ACC112 (cell line): Measurements from ENCODE around the gene GATA5.

Source experiments
- H2AFZ ChIP-seq: fragments of 200-600 bp; sonication (generic); one replicate; pipeline ENCODE4 v1.6.0; 2017; ENCODE audit warnings: antibody characterized with exemption, low read length; ENCODE audit not compliant: unreplicated experiment
- H3K27ac ChIP-seq: fragments of 200-600 bp; sonication (generic); 2 replicates; pipeline ENCODE4 v1.5.1; 2014; ENCODE audit warnings: low read depth, mild to moderate bottlenecking, antibody characterized with exemption, low read length, moderate library complexity
- H3K27me3 ChIP-seq: fragments of 200-600 bp; sonication (generic); 2 replicates; pipeline ENCODE4 v1.6.1; 2014; ENCODE audit warnings: mild to moderate bottlenecking, antibody characterized with exemption, low read length, moderate library complexity, mixed read lengths; ENCODE audit not compliant: insufficient read depth
- H3K36me3 ChIP-seq: fragments of 200-600 bp; sonication (generic); 2 replicates; pipeline ENCODE4 v1.6.1; 2016; ENCODE audit warnings: mild to moderate bottlenecking, antibody characterized with exemption, low read length, moderate library complexity, mixed read lengths; ENCODE audit not compliant: insufficient read depth
- H3K4me1 ChIP-seq: fragments of 200-600 bp; sonication (generic); one replicate; pipeline ENCODE4 v1.6.1; 2016; ENCODE audit warnings: low read length, mixed read lengths; ENCODE audit not compliant: insufficient read depth, unreplicated experiment, control insufficient read depth
- H3K4me3 ChIP-seq: fragments of 200-600 bp; sonication (generic); 2 replicates; pipeline ENCODE4 v1.5.1; 2014; ENCODE audit warnings: mild to moderate bottlenecking, low read depth, low read length
- H3K79me2 ChIP-seq: fragments of 200-600 bp; sonication (generic); one replicate; pipeline ENCODE4 v1.6.0; 2016; ENCODE audit warnings: low read length; ENCODE audit not compliant: control insufficient read depth, unreplicated experiment, insufficient read depth

Gene GATA5

DNA sequence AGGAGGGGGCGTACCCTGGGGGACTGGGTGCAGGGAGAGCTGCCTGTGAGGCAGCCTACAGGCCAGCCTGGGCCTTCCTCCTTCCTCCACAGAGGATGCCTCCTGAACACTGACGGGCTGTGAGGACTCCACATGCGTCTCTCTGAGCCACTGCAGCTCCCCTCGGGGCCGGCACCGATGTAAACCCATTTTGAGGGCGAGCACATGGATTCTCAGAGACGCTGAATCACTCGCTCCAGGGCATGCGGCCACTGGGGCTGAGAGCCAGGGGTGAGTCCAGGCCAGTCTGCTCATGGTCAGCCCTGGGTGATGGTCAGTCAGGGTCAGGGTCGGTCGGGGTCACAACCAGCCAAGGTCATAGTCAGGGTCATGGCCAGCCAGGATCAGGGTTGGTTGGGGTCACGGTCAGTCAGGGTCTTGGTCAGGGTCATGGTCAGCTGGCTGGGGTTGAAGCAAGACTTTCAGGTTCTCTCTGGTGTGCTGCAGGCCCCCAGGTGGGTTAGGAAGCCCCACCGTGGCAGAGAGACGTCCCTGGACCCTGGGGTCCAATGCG, 33.7 kb downstream of the GATA5 start:
- no peaks in the 10 kb centered on the region for H3K79me2 ChIP-seq

DNA sequence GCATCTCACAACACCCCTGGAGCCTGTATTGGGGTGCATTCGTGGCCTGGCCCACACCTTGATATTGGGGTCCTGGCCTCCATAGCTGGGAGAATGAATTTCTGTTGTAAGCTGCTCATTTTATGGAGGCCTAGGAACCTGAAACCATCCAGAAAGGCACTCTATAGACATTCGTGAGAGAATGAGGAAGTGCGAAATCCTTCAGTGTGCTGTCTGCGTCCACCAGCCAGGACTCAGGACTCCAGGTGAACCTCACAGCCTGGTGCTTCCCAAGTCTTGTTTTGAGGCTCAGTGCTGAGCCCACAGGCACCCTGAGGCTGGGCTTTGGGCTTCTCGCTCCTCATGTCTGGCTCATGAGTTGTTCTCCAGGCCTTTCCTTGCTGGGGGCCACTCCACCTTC, 36.6 kb downstream of the GATA5 start:
- no peaks in the 10 kb centered on the region for H3K4me1 ChIP-seq
- peaks cover 42% of the 10 kb centered on the region for H3K27me3 ChIP-seq
- H2AFZ ChIP-seq, result no peak overlapping the region
- H3K79me2 ChIP-seq, result no peaks in the 10 kb centered on the region
- no peak overlapping the region for H3K4me3 ChIP-seq
- H3K36me3 ChIP-seq, result no peaks in the 10 kb centered on the region
- no peak overlapping the region for H3K27ac ChIP-seq

More for the DNA sequence above, 33.7 kb downstream of the GATA5 start:
- Histone ChIP-seq H3K36me3 (no peaks in the 10 kb centered on the region), H3K27ac (no peak overlapping the region), H3K4me1 (no peaks in the 10 kb centered on the region), H3K27me3 (peaks cover 21% of the 10 kb centered on the region; the same call in 1 of the 2 replicates), H2AFZ (no peak overlapping the region), H3K4me3 (no peak overlapping the region)

DNA sequence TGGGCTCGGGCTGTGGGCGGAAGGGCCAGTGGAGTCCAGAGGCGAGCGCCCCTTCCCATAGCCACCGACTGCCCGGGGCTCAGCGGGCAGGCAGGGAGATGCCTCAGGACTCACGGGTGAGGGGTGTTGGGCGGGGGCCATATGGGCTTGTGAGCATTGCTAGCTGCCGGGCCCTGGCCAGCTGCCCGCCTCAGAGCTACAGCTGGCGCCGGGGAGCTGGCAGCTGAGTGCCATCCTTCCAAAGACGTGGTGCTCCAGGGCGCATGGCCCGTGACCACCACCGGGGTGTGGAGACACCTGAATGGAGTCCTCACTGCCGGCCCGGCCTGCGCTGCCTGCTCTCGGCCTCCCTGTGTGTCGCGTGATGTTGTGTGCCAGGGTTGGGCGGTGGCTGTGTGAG, 37.9 kb downstream of the GATA5 start:
- Histone ChIP-seq H3K4me3 (no peak overlapping the region), H2AFZ (no peak overlapping the region), H3K27ac (no peak overlapping the region), H3K27me3 (peaks cover 53% of the 10 kb centered on the region), H3K36me3 (no peaks in the 10 kb centered on the region), H3K79me2 (no peaks in the 10 kb centered on the region), H3K4me1 (no peaks in the 10 kb centered on the region)

DNA sequence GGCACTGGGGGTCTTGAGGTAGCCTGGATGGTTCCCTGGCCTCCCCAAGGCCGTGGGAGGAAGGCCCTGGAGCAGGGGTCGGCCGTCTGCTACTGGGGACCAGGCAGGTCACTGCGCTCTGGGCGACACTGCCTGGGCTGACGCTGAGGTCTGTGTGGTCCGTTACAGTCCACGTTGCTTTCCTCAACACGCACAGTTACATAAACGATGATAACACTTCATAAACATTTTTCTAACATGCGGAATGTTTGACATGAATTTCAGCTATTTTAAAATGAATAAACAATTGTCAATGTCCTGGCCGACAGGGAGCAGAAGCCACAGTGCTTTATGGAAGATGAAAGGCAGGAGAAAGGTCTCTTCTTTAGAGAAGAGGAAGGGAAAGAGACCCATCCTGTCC, 38.3 kb downstream of the GATA5 start:
- Histone ChIP-seq H3K36me3 (no peaks in the 10 kb centered on the region), H3K4me3 (no peak overlapping the region), H3K27ac (no peak overlapping the region), H3K4me1 (no peaks in the 10 kb centered on the region), H3K79me2 (no peaks in the 10 kb centered on the region), H2AFZ (no peak overlapping the region), H3K27me3 (peaks cover 53% of the 10 kb centered on the region)

DNA sequence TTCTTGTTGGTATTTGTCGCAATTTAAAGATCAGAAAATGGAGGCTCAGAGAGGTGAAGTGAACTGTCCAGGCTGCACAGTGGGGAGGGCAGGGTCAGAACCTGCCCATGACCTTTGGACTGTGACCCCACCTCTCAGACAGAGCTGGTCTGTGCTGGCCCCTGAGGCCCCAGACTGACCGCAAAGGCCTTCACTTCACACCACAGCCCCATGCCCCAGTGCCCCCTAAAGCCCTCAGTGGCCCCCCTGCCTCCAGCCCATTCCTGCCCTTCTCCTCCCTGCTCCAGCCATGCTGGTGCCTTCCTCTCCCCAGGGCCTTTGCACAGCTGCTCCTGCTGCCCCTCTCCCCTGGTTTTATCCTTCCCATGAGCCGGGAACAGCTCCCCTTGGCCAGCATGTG, 39.1 kb downstream of the GATA5 start:
- Histone ChIP-seq H3K4me1 (no peaks in the 10 kb centered on the region), H3K36me3 (no peaks in the 10 kb centered on the region), H3K4me3 (no peak overlapping the region), H3K27ac (no peak overlapping the region), H2AFZ (no peak overlapping the region), H3K27me3 (peaks cover 53% of the 10 kb centered on the region), H3K79me2 (no peaks in the 10 kb centered on the region)

DNA sequence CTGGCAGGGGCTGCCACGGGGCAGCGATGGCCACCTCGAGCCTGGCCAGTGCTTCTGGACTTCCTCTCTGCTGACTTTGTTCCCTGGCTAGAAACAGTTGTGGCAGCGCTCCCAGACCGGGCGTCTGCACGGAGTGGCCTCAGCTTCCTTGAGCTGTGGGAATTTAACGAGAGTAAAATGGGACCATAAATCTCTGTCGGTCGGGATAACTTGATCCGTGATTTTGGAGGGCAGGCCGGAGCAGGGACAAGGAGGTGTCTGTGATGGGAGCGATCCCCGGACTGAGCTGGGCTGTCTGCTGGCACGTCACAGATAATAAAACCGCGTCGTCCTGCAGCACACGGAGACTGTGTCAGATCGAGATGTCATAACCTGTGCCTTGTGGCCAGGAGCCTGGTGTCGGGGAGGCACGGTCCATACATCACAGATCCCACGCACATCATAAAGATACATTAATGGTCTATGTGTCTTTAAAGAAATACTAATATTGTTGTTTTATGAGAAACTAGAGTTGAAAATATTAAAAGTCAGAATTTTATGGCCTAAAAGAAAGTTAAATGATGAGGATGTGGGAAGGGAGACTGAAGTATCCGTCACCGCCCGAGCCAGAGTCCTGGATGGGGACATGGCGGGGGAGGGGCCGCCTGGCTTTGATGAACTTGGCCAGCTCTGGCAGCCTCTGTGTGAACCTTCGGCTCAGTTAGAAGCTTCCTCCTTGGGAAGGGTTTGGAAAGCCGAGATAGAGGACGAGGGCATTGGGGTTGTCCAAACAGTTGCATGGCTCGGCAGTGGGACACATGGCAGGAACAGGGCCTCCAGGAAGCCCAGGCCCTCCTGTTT, 41.9 kb downstream of the GATA5 start:
- Histone ChIP-seq H3K36me3 (no peaks in the 10 kb centered on the region), H3K79me2 (no peaks in the 10 kb centered on the region), H3K4me3 (no peak overlapping the region), H3K27me3 (peaks cover 38% of the 10 kb centered on the region), H3K4me1 (no peaks in the 10 kb centered on the region), H2AFZ (no peak overlapping the region), H3K27ac (no peak overlapping the region)

DNA sequence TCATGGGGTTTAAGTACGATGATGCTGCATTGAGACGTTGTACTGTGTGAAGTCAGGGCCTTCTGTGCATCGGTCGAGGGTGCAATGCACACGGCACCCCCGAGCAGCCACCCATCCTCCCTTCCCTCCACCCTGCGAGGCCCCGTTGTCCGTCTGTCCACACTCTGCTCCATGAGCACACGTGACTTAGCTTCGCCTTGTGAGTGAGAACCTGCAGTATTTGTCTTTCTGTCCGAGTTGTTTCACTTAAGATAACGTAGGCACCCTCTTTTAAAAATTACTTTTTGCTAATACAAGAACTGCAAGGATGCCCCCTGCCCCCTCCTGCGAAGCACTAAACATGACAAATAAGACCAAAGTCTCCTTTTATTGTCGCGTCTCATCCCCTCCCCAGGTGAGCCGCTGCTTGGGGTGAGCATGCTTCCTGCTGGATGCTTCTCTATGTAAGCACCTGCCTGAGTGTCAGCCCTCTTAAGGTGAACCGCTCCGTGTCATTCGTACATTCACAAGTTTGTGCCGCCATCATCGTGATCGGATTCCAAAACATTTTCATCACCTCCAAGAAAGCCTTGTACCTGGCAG, 44.8 kb downstream of the GATA5 start:
- no peaks in the 10 kb centered on the region for H3K4me1 ChIP-seq
- no peaks in the 10 kb centered on the region for H3K79me2 ChIP-seq
- no peaks in the 10 kb centered on the region for H3K36me3 ChIP-seq
- H3K27ac ChIP-seq, result no peak overlapping the region
- peaks cover 26% of the 10 kb centered on the region for H3K27me3 ChIP-seq
- no peak overlapping the region for H3K4me3 ChIP-seq
- H2AFZ ChIP-seq, result no peak overlapping the region

DNA sequence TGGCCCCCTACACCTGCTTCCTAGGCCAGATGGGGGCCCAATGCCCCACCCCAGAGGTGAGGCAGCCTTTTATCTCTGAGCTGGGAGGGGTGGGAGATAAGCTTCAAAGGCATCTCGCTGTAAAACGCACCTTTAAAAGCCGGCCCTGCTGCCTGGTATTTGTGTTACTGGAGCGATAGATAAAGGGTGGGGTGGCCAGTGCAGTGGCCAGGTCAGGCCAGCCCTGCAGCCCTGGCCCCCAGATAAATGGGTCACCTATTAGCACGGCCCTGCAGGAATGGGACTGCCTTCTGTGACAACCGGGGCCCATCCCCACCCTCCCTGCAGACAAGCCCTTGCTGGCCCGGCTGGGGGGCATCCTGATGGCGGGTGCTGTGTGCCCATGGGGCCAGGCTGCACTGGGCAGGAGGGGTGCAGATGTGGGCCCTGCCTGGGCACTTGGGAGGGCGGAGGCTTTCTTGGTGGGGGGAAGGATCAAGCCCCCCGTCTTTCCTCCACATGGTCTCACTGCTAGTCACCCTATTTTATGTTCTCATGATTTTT, 45.4 kb downstream of the GATA5 start:
- H3K79me2 ChIP-seq, result no peaks in the 10 kb centered on the region
- H3K4me1 ChIP-seq, result no peaks in the 10 kb centered on the region
- no peak overlapping the region for H3K4me3 ChIP-seq
- no peaks in the 10 kb centered on the region for H3K36me3 ChIP-seq
- H3K27me3 ChIP-seq, result peaks cover 23% of the 10 kb centered on the region
- no peak overlapping the region for H2AFZ ChIP-seq
- H3K27ac ChIP-seq, result no peak overlapping the region

DNA sequence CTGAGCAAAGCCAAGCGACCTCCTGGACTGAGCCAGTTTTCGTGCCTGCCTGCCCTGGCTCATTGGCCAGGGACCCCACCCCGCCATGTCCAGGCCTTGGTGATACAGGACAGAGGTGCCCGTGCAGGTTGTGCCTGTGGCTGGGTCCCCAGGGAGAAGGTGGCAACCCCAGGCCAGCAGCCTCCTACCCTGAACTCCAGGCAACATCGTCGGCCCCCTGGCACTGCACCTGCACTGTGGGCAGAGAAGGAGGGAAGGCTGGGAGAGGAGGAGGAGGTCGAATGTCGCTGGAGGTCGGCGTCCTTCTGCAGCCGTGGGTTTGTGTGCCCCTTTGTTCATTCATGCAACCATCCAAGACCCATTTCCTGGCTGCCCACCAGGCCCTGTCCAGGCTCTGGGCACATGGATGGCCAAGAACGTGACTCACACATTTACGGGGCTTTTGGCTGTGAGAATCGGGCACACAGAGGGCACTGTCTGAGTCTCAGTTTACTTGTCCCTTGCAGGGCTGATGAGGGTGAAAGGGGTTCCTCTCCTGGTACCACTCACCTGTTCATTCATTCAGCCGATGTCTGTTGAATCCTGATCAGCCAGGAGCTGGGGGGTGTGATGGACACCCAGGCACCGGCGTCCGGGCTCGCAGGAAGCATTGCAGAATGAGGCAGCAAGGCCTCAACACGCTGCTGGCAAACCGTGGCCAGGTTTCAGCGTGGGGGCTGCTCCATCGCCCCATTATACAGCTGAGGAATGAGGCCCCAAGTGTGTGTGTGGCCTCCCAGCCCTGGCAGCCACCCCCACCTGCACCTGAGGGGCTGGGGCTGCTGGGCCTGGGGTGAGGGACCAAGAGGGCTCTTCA, 46.1 kb downstream of the GATA5 start:
- no peak overlapping the region for H3K4me3 ChIP-seq
- H2AFZ ChIP-seq, result no peak overlapping the region
- no peaks in the 10 kb centered on the region for H3K4me1 ChIP-seq
- no peaks in the 10 kb centered on the region for H3K79me2 ChIP-seq
- no peaks in the 10 kb centered on the region for H3K36me3 ChIP-seq
- peaks cover 16% of the 10 kb centered on the region for H3K27me3 ChIP-seq
- H3K27ac ChIP-seq, result no peak overlapping the region
